Lung (tissue), 12 donors: Measurements from ENCODE around the gene KCNQ1OT1. TPM values are rescaled to one million over a fixed set of nuclear protein-coding genes. Genes with fewer than 3 reads are reported as not detected.

Source experiments
- ATAC-seq: fragments of 200-7000 bp; cut with Tn5 transposase; one replicate; pipeline ENCODE4 v1.9.1; 2020; ENCODE audit warnings: moderate number of reproducible peaks; ENCODE audit not compliant: insufficient read depth, low FRiP score
- DNase-seq, 3 donors: peaks; one replicate each; pipeline ENCODE4 v3.0.0-alpha.2; 2013 to 2017
- H3K27ac ChIP-seq, 2 donors: one replicate each; pipeline ENCODE4 v1.5.1; 2013; ENCODE audit warnings: mild to moderate bottlenecking in 2 of 2, moderate library complexity in 2 of 2, control low read depth in 1 of 2, inconsistent platforms in 1 of 2, low read depth in 1 of 2, low read length in 1 of 2
- H3K27me3 ChIP-seq, 3 donors: one replicate each; pipeline ENCODE4 v1.5.1; 2013; ENCODE audit warnings: low read length in 2 of 3; ENCODE audit not compliant: control insufficient read depth in 3 of 3, insufficient read depth in 3 of 3
- H3K36me3 ChIP-seq, 4 donors: one replicate each; pipeline ENCODE4 v1.5.1; 2013; ENCODE audit warnings: low read length in 4 of 4, mild to moderate bottlenecking in 1 of 4, moderate library complexity in 1 of 4; ENCODE audit not compliant: control insufficient read depth in 4 of 4, insufficient read depth in 4 of 4
- H3K4me1 ChIP-seq, 5 donors: one replicate each; pipeline ENCODE4 v1.5.1; 2013; ENCODE audit warnings: low read length in 5 of 5, mild to moderate bottlenecking in 2 of 5, moderate library complexity in 1 of 5; ENCODE audit not compliant: control insufficient read depth in 5 of 5, insufficient read depth in 5 of 5
- H3K4me3 ChIP-seq: one replicate; pipeline ENCODE4 v1.5.1; 2013; ENCODE audit warnings: mild to moderate bottlenecking, control low read depth, moderate library complexity
- H3K9ac ChIP-seq, 2 donors: one replicate each; pipeline ENCODE4 v1.5.1; 2013; ENCODE audit warnings: low read length in 2 of 2, control low read depth in 1 of 2; ENCODE audit not compliant: insufficient read depth in 1 of 2
- H3K9me3 ChIP-seq, 4 donors: one replicate each; pipeline ENCODE4 v1.5.1; 2013; ENCODE audit warnings: low read length in 3 of 4, mild to moderate bottlenecking in 1 of 4, moderate library complexity in 1 of 4; ENCODE audit not compliant: control insufficient read depth in 4 of 4, insufficient read depth in 3 of 4
- CTCF ChIP-seq: IDR thresholded peaks from 2 replicates; pipeline ENCODE4 v1.5.1; 2012; ENCODE audit warnings: mild to moderate bottlenecking; ENCODE audit errors: control extremely low read depth, extremely low read depth
- WGBS, 2 donors: extraction: QIAGEN DNeasy Blood & Tissue Kit; methylation state at CpG; one replicate each; pipeline ENCODE4 v1.1.7; 2013; 5-methylcytosine and 5-hydroxymethylcytosine counted together
- polyA plus RNA-seq, 2 donors: library from polyadenylated mRNA; stranded (reverse); fragments of 200-250 nt; gene quantifications; one replicate each; pipeline ENCODE4 v1.2.1, GENCODE V29; 2013
- total RNA-seq, 2 donors: library from RNA; depleted of rRNA in 1 of 2; stranded (reverse); fragments of >200 nt in 1 of 2; gene quantifications; one replicate each; pipeline ENCODE4 v1.2.1, GENCODE V29; 2014 to 2021
- donor health status: control.
- donor health status: control.
- donor health status: Bipolar disorder and iron deficiency.
- donor health status: healthy.
- donor health status: DM: yes; HTN: yes; CAD: no.

The KCNQ1OT1 gene
- total and polyA plus RNA-seq, 4 donors, result 0.02 to 14.5 (median 1.7) TPM

GRCh38 chr11:2747248-2748027, 47.6 kb upstream of the KCNQ1OT1 start:
- no peaks in the 10 kb centered on the region for H3K27me3 ChIP-seq
- H3K9ac ChIP-seq, result no peak overlapping the region
- DNase-seq (peak; percentile 18 to 72 (median 39)), ATAC-seq (no peak)
- H3K9me3 ChIP-seq, result no peaks in the 10 kb centered on the region
- H3K36me3 ChIP-seq, result no peaks in the 10 kb centered on the region
- WGBS, 2 donors, result 87 to 88% methylated on average over 16 of the region's 16 CpGs
- peaks cover 0 to 37% (median 4%) of the 10 kb centered on the region in 5 donors for H3K4me1 ChIP-seq
- TF ChIP-seq CTCF, result no peak
- no peak overlapping the region for H3K27ac ChIP-seq
- no peak overlapping the region for H3K4me3 ChIP-seq

GRCh38 chr11:2746401-2747247, 46.8 kb upstream of the KCNQ1OT1 start:
- Histone ChIP-seq H3K4me1 (peaks cover 0 to 45% (median 8%) of the 10 kb centered on the region in 5 donors), H3K27ac (no peak overlapping the region), H3K27me3 (no peaks in the 10 kb centered on the region), H3K4me3 (no peak overlapping the region), H3K9ac (no peak overlapping the region), H3K36me3 (no peaks in the 10 kb centered on the region), H3K9me3 (no peaks in the 10 kb centered on the region)
- TF ChIP-seq CTCF, result no peak
- ATAC-seq (no peak), DNase-seq (peak; percentile 55 to 68 (median 62))
- WGBS, 2 donors, result 85 to 92% methylated on average over 24 of the region's 24 CpGs

- 96% methylated on average over 14 of the region's 14 CpGs for WGBS, 2 donors
Measured at GRCh38 chr11:2745511-2745910, 45.7 kb upstream of the KCNQ1OT1 start.

More at GRCh38 chr11:2745511-2745910, 45.7 kb upstream of the KCNQ1OT1 start:
- no peak for ATAC-seq
- no peak overlapping the region for H3K9ac ChIP-seq
- H3K4me1 ChIP-seq, result peaks cover 0 to 44% (median 13%) of the 10 kb centered on the region in 5 donors
- H3K27ac ChIP-seq, result no peak overlapping the region
- DNase-seq, result peak in 1 of 3 donors; percentile 10
- TF ChIP-seq CTCF, result no peak
- H3K9me3 ChIP-seq, result no peaks in the 10 kb centered on the region
- H3K36me3 ChIP-seq, result no peaks in the 10 kb centered on the region
- no peaks in the 10 kb centered on the region for H3K27me3 ChIP-seq
- no peak overlapping the region for H3K4me3 ChIP-seq
